GM12878 (cell line): ENCODE measurements around the gene PPP1R15A. TPM values are rescaled to one million over a fixed set of nuclear protein-coding genes. Genes with fewer than 3 reads are reported as not detected.

Source experiments
- ATAC-seq: fragments of 200-7000 bp; cut with Tn5 transposase; 3 replicates; pipeline ENCODE4 v1.9.1; 2020; ENCODE audit warnings: mild to moderate bottlenecking, moderate library complexity
- BruUV-seq: library from RNA; stranded (reverse); fragments of 400-500 nt; replicated peaks from 2 replicates; lab custom pipeline; 2021; lab: Mats Ljungman, UMichigan
- CTCF ChIA-PET: fragments of 300-600 bp; sonication (Branson Sonifier 250); formaldehyde crosslinking; extraction: SDS; loops from one replicate; lab custom pipeline; 2021; ENCODE audit warnings: inconsistent platforms; lab: Yijun Ruan, JAX
- POLR2A ChIA-PET: fragments of 350-600 bp; formaldehyde crosslinking; extraction: SDS; loops from one replicate; lab custom pipeline; 2021; ENCODE audit warnings: inconsistent platforms; lab: Charles Lee
- RAD21 ChIA-PET: fragments of 300-600 bp; sonication (Branson Sonifier 250); formaldehyde crosslinking; loops from one replicate; lab custom pipeline; 2023; ENCODE audit warnings: antibody characterized with exemption; ENCODE audit not compliant: unreplicated experiment; lab: Charles Lee
- SMC1A ChIA-PET: fragments of 300-600 bp; sonication (Branson Sonifier 250); formaldehyde crosslinking; loops from one replicate; lab custom pipeline; 2023; ENCODE audit not compliant: unreplicated experiment, uncharacterized antibody; lab: Charles Lee
- DNase-seq: peaks from one replicate; pipeline ENCODE4 v3.0.0-alpha.2; 2011; ENCODE audit warnings: low read depth, low spot score
- FAIRE-seq: peaks from 3 replicates; lab custom pipeline; 2011; peaks lifted over from hg19 to GRCh38; lab: Jason Lieb, UNC
- H2AFZ ChIP-seq: 2 replicates; pipeline ENCODE4 v1.6.0; 2011; ENCODE audit warnings: low read depth, low read length, control low read depth; ENCODE audit not compliant: control insufficient read depth
- H3K27ac ChIP-seq: 2 replicates; pipeline ENCODE4 v1.5.1; 2011; ENCODE audit warnings: control low read depth; ENCODE audit not compliant: control insufficient read depth, insufficient read depth
- H3K27me3 ChIP-seq, 2 experiments: replicated peaks in 1 of 2; 2 replicates each; pipeline versions ENCODE4 v1.6.0 to v1.6.1; 2011; ENCODE audit warnings: low read length in 1 of 2; ENCODE audit not compliant: control insufficient read depth in 2 of 2, insufficient read depth in 2 of 2
- H3K36me3 ChIP-seq, 2 experiments: 2 replicates each; pipeline ENCODE4 v1.5.1; 2011; ENCODE audit warnings: low read length in 1 of 2; ENCODE audit not compliant: control insufficient read depth in 2 of 2, insufficient read depth in 2 of 2
- H3K4me1 ChIP-seq: 2 replicates; pipeline ENCODE4 v1.6.1; 2011; ENCODE audit warnings: mild to moderate bottlenecking, low read length, moderate library complexity, mixed read lengths; ENCODE audit not compliant: control insufficient read depth, insufficient read depth
- H3K4me2 ChIP-seq: 2 replicates; pipeline ENCODE4 v1.6.0; 2011; ENCODE audit warnings: control low read depth; ENCODE audit not compliant: control insufficient read depth, insufficient read depth
- H3K4me3 ChIP-seq: fragments of 200-600 bp; sonication (generic); 2 replicates; pipeline ENCODE4 v1.5.1; 2016
- H3K79me2 ChIP-seq: 2 replicates; pipeline ENCODE4 v1.6.0; 2011; ENCODE audit warnings: low read length; ENCODE audit not compliant: control insufficient read depth, insufficient read depth
- H3K9ac ChIP-seq: 2 replicates; pipeline ENCODE4 v1.8.0; 2011; ENCODE audit warnings: low read length, control low read depth, mixed read lengths; ENCODE audit not compliant: control insufficient read depth, insufficient read depth
- H3K9me3 ChIP-seq: replicated peaks from 3 replicates; pipeline ENCODE4 v1.5.1; 2011; ENCODE audit warnings: mild to moderate bottlenecking, low read length; ENCODE audit not compliant: control insufficient read depth, insufficient read depth
- H4K20me1 ChIP-seq: 2 replicates; pipeline ENCODE4 v1.6.0; 2011; ENCODE audit not compliant: control insufficient read depth, insufficient read depth
- CBFB ChIP-seq: IDR thresholded peaks from 2 replicates; pipeline ENCODE4 v1.6.1; 2016; ENCODE audit warnings: antibody characterized with exemption, low read depth
- CREB1 ChIP-seq: IDR thresholded peaks from 2 replicates; pipeline ENCODE4 v1.6.1; 2012; ENCODE audit warnings: low read depth, mild to moderate bottlenecking, inconsistent platforms
- GABPA ChIP-seq: IDR thresholded peaks from 2 replicates; pipeline ENCODE4 v1.6.1; 2014; ENCODE audit warnings: antibody characterized with exemption, low read depth, mild to moderate bottlenecking, inconsistent platforms
- HCFC1 ChIP-seq: fragments of 150-350 bp; IDR thresholded peaks from 2 replicates; pipeline ENCODE4 v1.6.1; 2014; ENCODE audit warnings: low read length
- JUNB ChIP-seq: IDR thresholded peaks from 2 replicates; pipeline ENCODE4 v1.6.1; 2016; ENCODE audit warnings: antibody characterized with exemption, mild to moderate bottlenecking
- MTA2 ChIP-seq: fragments of 450-650 bp; IDR thresholded peaks from 2 replicates; pipeline ENCODE4 v1.6.1; 2016; ENCODE audit warnings: low read depth, mild to moderate bottlenecking, moderate library complexity
- RAD21 ChIP-seq: IDR thresholded peaks from 2 replicates; pipeline ENCODE4 v1.6.1; 2011; ENCODE audit warnings: mild to moderate bottlenecking, low read depth, low read length, moderate library complexity; ENCODE audit not compliant: insufficient read depth
- SIN3A ChIP-seq: IDR thresholded peaks from 2 replicates; pipeline ENCODE4 v1.6.1; 2012; ENCODE audit warnings: low read depth, low read length, improper control_type of control experiment
- SPI1 ChIP-seq: IDR thresholded peaks from 2 replicates; pipeline ENCODE4 v1.6.1; 2011; ENCODE audit warnings: low read depth, mild to moderate bottlenecking, low read length, moderate library complexity, borderline replicate concordance; ENCODE audit not compliant: insufficient read depth
- WGBS: methylation state at CpG from one replicate; pipeline ENCODE4 v1.1.6; 2016; ENCODE audit warnings: low lambda C conversion rate; ENCODE audit not compliant: insufficient replicate concordance, insufficient coverage; ENCODE audit errors: missing lambda C conversion rate; 5-methylcytosine and 5-hydroxymethylcytosine counted together
- in situ Hi-C: fragments of 300-500 bp; cut with MboI; formaldehyde crosslinking; loops from 9 replicates; pipeline ENCODE4 v1.14.3; 2018; ENCODE audit warnings: mixed read lengths
- intact Hi-C: fragments of 100-400 bp; cut with micrococcal nuclease; formaldehyde crosslinking; loops from one replicate; pipeline ENCODE4 v1.14.2; 2022; ENCODE audit not compliant: unreplicated experiment
- polyA plus RNA-seq, 11 experiments: library from polyadenylated mRNA; depleted of rRNA in 4 of 11; unstranded in 6 of 11; stranded (reverse) in 5 of 11; fragments of >200 nt; fragmentation: Nextera tagmentation in 4 of 11; fragmentation: Illumina TruSeq in 1 of 11; extraction: Ambion mirVana in 4 of 11; extraction: Trizol in 1 of 11; gene quantifications; 1 replicate in 1 of 11; 2 replicates in 10 of 11; pipeline versions ENCODE4 v1.2.1 to v1.2.3, GENCODE V29; 2011 to 2016; ENCODE audit warnings: inconsistent platforms in 2 of 11, missing spikeins in 2 of 11, low read depth in 1 of 11
- total RNA-seq, 4 experiments: library from RNA; depleted of rRNA in 3 of 4; stranded (reverse); fragments of >200 nt in 3 of 4; fragmentation: Illumina TruSeq in 1 of 4; extraction: Trizol in 1 of 4; gene quantifications; 2 replicates each; pipeline versions ENCODE4 v1.2.1 to v1.2.3, GENCODE V29; 2013 to 2021
- TF ChIP-seq, protein P1 (sequence below): fragments of 450-650 bp; IDR thresholded peaks from 2 replicates; pipeline ENCODE4 v1.6.1; 2017; ENCODE audit warnings: mild to moderate bottlenecking, moderate library complexity
- TF ChIP-seq, protein P2 (sequence below): fragments of 450-650 bp; IDR thresholded peaks from 2 replicates; pipeline ENCODE4 v1.6.1; 2016; ENCODE audit warnings: mild to moderate bottlenecking, moderate library complexity, borderline replicate concordance
- TF ChIP-seq, protein P3 (sequence below): fragments of 150-350 bp; IDR thresholded peaks from 2 replicates; pipeline ENCODE4 v1.6.1; 2014; ENCODE audit warnings: mild to moderate bottlenecking, low read depth, low read length

Gene PPP1R15A
- total and polyA plus RNA-seq, 10 of the 15 experiments (the other 5 are each of a cell fraction or from before 2014, with no cell fraction given): 0.68 to 50.8 (median 27.7) TPM

DNA sequence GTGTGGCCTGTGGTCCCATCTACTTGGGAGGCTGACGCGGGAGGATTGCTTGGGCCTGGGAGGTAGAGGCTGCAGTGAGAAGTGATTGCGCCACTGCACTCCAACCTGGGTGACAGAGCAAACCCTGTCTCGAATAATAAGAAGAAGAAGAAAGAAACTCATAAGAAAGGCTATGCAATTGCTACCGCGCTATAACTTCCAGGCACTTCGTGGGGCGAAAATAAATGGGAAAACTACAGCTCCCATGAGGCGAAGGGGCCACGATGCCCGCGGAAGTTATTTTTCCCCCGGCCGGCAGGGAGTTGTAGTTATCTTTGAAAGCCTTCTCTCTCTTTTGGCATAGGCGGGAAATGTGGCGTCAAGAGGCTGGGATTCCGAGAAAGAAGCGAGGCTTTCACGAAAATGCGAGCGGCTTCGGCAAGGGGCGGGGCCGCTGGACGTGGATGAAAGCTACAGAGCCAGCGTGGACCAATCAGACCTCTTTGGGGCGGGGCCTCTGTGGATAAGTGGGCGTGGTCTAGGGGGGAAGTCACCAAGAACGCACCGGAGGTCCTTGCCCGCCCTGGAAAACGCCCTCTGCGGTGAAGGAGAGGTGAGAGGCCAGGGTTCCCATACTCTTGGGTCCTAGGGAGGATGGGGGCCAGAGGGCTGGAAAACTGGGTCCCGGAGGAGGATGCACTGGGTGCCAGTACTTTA is 27.7 kb downstream of the PPP1R15A start, which contains the start of gene NUCB1:
TSS of gene NUCB1 (plus strand) at position 532 of the 696 bp plus-strand sequence. CDS start 485 bp downstream, outside the sequence.
- in situ Hi-C loops: no loop called here
- BruUV-seq: TSS peak; percentile 81
- peak within 1 kb of the TSS; percentile 47 for H3K27ac ChIP-seq
- ATAC-seq (peak; percentile 95), DNase-seq (peak; percentile 89), FAIRE-seq (peak; percentile 97)
- H4K20me1 ChIP-seq: no peaks in the 10 kb centered on the region
- H3K4me3 ChIP-seq: peak within 1 kb of the TSS; percentile 99
- intact Hi-C loops: no loop called here
- no peaks in the 10 kb centered on the region; the same call in 1 of the 2 replicates for H3K4me1 ChIP-seq
- H3K4me2 ChIP-seq: peak within 1 kb of the TSS; percentile 72
- 6% methylated on average over 34 of the region's 34 CpGs for WGBS
- H3K79me2 ChIP-seq: peaks cover 14% of the 10 kb centered on the region
- H3K9ac ChIP-seq: peak within 1 kb of the TSS; percentile 67
- H3K27me3 ChIP-seq: no peaks in the 10 kb centered on the region
- CTCF ChIA-PET: interaction anchor here (1.2 to 2.4 kb wide), 8 partner anchors 11 to 110 kb away, joined by 3 to 11 read pairs (median 5); partner anchors contain the start of genes GYS1 and RUVBL2
- no peaks in the 10 kb centered on the region; a peak in 1 of 4 replicates for H3K36me3 ChIP-seq
- H3K9me3 ChIP-seq: no peaks in the 10 kb centered on the region
- SMC1A ChIA-PET: interaction anchor here (0.6 to 2.3 kb wide), 7 partner anchors 14 to 112 kb away, joined by 3 to 16 read pairs (median 4); partner anchors contain the start of genes BAX and PPP1R15A
- RAD21 ChIA-PET: interaction anchor here (0.8 to 2.2 kb wide), 10 partner anchors 15 to 93 kb away, joined by 3 to 13 read pairs (median 4); partner anchors contain the start of genes GYS1 and RUVBL2
- H2AFZ ChIP-seq: peak within 1 kb of the TSS; percentile 83
- POLR2A ChIA-PET: interaction anchor here (0.5 to 3.0 kb wide), 12 partner anchors 11 to 678 kb away, joined by 3 to 21 read pairs (median 6); partner anchors contain the start of genes BAX, FTL, GYS1 and RUVBL2
- no peak for TF ChIP-seq JUNB
- no peak for TF ChIP-seq RAD21
- peak; percentile 41; the same call in 1 of the 2 replicates for TF ChIP-seq CBFB
- no peak; the same call in 1 of the 2 replicates for TF ChIP-seq SIN3A
- TF ChIP-seq HCFC1: peak; percentile 77
- peak; percentile 76; the same call in 1 of the 2 replicates for TF ChIP-seq SPI1
- TF ChIP-seq CREB1: peak; percentile 73
- peak; percentile 93 for TF ChIP-seq GABPA
- TF ChIP-seq, protein P1, sequence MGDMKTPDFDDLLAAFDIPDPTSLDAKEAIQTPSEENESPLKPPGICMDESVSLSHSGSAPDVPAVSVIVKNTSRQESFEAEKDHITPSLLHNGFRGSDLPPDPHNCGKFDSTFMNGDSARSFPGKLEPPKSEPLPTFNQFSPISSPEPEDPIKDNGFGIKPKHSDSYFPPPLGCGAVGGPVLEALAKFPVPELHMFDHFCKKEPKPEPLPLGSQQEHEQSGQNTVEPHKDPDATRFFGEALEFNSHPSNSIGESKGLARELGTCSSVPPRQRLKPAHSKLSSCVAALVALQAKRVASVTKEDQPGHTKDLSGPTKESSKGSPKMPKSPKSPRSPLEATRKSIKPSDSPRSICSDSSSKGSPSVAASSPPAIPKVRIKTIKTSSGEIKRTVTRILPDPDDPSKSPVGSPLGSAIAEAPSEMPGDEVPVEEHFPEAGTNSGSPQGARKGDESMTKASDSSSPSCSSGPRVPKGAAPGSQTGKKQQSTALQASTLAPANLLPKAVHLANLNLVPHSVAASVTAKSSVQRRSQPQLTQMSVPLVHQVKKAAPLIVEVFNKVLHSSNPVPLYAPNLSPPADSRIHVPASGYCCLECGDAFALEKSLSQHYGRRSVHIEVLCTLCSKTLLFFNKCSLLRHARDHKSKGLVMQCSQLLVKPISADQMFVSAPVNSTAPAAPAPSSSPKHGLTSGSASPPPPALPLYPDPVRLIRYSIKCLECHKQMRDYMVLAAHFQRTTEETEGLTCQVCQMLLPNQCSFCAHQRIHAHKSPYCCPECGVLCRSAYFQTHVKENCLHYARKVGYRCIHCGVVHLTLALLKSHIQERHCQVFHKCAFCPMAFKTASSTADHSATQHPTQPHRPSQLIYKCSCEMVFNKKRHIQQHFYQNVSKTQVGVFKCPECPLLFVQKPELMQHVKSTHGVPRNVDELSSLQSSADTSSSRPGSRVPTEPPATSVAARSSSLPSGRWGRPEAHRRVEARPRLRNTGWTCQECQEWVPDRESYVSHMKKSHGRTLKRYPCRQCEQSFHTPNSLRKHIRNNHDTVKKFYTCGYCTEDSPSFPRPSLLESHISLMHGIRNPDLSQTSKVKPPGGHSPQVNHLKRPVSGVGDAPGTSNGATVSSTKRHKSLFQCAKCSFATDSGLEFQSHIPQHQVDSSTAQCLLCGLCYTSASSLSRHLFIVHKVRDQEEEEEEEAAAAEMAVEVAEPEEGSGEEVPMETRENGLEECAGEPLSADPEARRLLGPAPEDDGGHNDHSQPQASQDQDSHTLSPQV: peak; percentile 6; the same call in 1 of the 2 replicates
- TF ChIP-seq, protein P2, sequence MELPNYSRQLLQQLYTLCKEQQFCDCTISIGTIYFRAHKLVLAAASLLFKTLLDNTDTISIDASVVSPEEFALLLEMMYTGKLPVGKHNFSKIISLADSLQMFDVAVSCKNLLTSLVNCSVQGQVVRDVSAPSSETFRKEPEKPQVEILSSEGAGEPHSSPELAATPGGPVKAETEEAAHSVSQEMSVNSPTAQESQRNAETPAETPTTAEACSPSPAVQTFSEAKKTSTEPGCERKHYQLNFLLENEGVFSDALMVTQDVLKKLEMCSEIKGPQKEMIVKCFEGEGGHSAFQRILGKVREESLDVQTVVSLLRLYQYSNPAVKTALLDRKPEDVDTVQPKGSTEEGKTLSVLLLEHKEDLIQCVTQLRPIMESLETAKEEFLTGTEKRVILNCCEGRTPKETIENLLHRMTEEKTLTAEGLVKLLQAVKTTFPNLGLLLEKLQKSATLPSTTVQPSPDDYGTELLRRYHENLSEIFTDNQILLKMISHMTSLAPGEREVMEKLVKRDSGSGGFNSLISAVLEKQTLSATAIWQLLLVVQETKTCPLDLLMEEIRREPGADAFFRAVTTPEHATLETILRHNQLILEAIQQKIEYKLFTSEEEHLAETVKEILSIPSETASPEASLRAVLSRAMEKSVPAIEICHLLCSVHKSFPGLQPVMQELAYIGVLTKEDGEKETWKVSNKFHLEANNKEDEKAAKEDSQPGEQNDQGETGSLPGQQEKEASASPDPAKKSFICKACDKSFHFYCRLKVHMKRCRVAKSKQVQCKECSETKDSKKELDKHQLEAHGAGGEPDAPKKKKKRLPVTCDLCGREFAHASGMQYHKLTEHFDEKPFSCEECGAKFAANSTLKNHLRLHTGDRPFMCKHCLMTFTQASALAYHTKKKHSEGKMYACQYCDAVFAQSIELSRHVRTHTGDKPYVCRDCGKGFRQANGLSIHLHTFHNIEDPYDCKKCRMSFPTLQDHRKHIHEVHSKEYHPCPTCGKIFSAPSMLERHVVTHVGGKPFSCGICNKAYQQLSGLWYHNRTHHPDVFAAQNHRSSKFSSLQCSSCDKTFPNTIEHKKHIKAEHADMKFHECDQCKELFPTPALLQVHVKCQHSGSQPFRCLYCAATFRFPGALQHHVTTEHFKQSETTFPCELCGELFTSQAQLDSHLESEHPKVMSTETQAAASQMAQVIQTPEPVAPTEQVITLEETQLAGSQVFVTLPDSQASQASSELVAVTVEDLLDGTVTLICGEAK: peak; percentile 85; the same call in 1 of the 2 replicates
- TF ChIP-seq MTA2: peak; percentile 50
- TF ChIP-seq, protein P3, sequence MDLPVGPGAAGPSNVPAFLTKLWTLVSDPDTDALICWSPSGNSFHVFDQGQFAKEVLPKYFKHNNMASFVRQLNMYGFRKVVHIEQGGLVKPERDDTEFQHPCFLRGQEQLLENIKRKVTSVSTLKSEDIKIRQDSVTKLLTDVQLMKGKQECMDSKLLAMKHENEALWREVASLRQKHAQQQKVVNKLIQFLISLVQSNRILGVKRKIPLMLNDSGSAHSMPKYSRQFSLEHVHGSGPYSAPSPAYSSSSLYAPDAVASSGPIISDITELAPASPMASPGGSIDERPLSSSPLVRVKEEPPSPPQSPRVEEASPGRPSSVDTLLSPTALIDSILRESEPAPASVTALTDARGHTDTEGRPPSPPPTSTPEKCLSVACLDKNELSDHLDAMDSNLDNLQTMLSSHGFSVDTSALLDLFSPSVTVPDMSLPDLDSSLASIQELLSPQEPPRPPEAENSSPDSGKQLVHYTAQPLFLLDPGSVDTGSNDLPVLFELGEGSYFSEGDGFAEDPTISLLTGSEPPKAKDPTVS: peak; percentile 95
